Astrocyte (in vitro differentiated cells and primary cell): ENCODE results near the gene PTAFR.

Experiments used
- EZH2 ChIP-seq: IDR thresholded peaks from 2 replicates; pipeline ENCODE4 v1.6.1; 2012; ENCODE audit warnings: mild to moderate bottlenecking, low read length, inconsistent platforms; ENCODE audit not compliant: insufficient read depth
- TF ChIP-seq, protein P1 (sequence below): IDR thresholded peaks from 2 replicates; pipeline ENCODE4 v1.5.1; 2011; ENCODE audit warnings: low read depth, mild to moderate bottlenecking, inconsistent platforms, low read length, moderate library complexity; ENCODE audit not compliant: insufficient read depth

DNA sequence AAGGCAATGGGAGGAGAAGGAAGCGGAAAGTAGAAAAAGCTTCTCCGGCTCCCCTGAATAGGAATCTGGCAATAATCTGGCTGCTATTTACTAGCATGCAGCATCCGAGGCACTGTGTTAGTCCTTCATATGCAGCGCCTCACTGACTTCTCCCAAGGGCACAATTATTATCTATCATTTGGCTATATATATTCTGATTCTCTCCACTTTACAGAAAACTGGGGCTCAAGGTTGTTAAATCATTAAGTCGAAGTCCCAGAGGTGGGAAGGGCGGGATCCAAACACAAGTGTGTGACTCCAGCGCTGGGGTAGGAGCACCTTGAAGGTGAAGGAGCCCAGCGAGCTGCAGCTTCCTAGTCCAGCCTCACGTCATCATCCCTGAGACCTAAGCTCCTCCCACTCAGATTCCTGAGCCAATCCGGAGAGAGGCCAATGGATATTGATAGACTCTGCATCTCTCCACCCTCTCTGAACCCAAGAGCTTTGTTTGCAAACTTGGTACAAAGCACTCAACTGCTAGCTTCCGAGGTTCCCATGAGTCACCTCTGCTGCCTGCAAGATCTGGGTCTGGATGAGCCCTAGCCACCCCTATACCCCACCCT is 71.5 kb downstream of the PTAFR start:
- TF ChIP-seq, protein P1, sequence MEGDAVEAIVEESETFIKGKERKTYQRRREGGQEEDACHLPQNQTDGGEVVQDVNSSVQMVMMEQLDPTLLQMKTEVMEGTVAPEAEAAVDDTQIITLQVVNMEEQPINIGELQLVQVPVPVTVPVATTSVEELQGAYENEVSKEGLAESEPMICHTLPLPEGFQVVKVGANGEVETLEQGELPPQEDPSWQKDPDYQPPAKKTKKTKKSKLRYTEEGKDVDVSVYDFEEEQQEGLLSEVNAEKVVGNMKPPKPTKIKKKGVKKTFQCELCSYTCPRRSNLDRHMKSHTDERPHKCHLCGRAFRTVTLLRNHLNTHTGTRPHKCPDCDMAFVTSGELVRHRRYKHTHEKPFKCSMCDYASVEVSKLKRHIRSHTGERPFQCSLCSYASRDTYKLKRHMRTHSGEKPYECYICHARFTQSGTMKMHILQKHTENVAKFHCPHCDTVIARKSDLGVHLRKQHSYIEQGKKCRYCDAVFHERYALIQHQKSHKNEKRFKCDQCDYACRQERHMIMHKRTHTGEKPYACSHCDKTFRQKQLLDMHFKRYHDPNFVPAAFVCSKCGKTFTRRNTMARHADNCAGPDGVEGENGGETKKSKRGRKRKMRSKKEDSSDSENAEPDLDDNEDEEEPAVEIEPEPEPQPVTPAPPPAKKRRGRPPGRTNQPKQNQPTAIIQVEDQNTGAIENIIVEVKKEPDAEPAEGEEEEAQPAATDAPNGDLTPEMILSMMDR: no peak
- no peak for TF ChIP-seq EZH2
